Testis (tissue), 2 donors: ENCODE results near the gene ATP10A.

Experiments
- CTCF ChIP-seq, 3 experiments: fragments of 450-650 bp in 2 of 3; fragments of 200-600 bp in 1 of 3; sonication (generic) in 1 of 3; IDR thresholded peaks; one replicate each; pipeline ENCODE4 v1.5.1; 2016 to 2019; ENCODE audit warnings: antibody characterized with exemption in 3 of 3, mild to moderate bottlenecking in 2 of 3, moderate library complexity in 1 of 3
- POLR2A ChIP-seq: fragments of 450-650 bp; IDR thresholded peaks from one replicate; pipeline ENCODE4 v1.6.1; 2017; ENCODE audit warnings: antibody characterized with exemption, mild to moderate bottlenecking, moderate library complexity

DNA sequence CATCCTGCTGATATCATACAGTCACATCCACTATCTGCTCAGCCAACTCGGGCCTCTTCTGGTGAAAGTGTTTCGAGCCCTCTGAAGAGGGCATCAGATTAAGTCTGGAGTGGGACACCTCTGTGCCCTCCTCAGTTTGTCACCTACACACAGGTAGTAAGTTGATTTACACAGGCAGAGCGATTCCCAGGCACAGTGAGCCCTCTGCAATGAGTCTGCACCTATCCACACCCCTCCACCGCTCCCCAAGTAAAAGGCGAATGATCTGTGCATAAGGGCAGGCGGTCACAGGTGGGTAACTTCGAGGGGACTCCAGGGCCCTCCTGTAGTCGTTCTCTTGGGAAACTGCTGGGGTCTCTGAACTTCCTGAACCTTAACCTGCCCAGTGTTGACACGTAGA is 152.0 kb downstream of the ATP10A start:
- TF ChIP-seq CTCF (IDR thresholded peaks at IDR 0.05) (no peak), POLR2A (no peak)
